H1 (cell line): ENCODE measurements around the gene TFR2. TPM values are rescaled to one million over a fixed set of nuclear protein-coding genes. Genes with fewer than 3 reads are reported as not detected.

Experiments used
- KDM5A ChIP-seq: fragments of 200-600 bp; IDR thresholded peaks from 2 replicates; pipeline ENCODE4 v1.7.1; 2012; ENCODE audit warnings: mild to moderate bottlenecking, low read length, inconsistent platforms, mixed read lengths
- polyA plus RNA-seq, 7 experiments: library from polyadenylated mRNA; depleted of rRNA in 3 of 7; stranded (reverse) in 5 of 7; unstranded in 2 of 7; fragments of >200 nt in 5 of 7; fragments of 200-250 nt in 2 of 7; gene quantifications; 1 replicate in 5 of 7; 2 replicates in 1 of 7; 4 replicates in 1 of 7; pipeline versions ENCODE4 v1.2.1 to v1.2.3, GENCODE V29; 2011 to 2013; ENCODE audit warnings: missing spikeins in 2 of 7, mixed read lengths in 2 of 7
- total RNA-seq: library from RNA; stranded (reverse); fragmentation: NEBNext Ultra II Directional; extraction: Animal tissue kit (Norgen Biotek cat#: 25700); gene quantifications from 2 replicates; pipeline ENCODE4 v1.2.1, GENCODE V29; 2021

Gene TFR2
- total and polyA plus RNA-seq, 2 of the 8 experiments (the other 6 are each of a cell fraction or from before 2014, with no cell fraction given), result 4.6 to 5.7 TPM

DNA sequence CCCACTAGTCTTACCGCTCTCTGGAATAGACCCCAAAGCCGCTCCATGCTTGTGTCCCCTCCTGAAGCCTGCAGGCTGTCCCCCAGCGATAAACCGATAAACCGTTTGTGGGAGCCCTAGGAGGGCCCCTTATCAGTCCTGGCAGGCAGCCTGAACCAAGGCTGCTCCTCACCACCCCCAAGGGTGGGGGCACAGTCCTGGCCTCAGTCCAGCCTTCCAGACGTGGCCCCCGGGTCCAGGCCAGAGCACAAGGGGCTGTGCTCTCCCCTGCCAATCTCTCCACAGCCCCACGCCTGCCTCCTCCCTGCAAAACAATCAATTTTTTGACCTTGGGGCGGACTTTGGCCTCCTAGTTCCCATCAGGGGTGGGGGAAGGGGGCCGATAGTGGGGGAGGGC is at the start of gene TFR2 (continued):
- no peak for TF ChIP-seq KDM5A
- TF ChIP-seq, all 59 proteins: peak for 0
